ENCODE measurements around the gene ABHD14A.

Gene ABHD14A

GRCh38 chr3:51937611-51938450 is 37.0 kb upstream of the ABHD14A start:
- TF ChIP-seq EZH2 (IDR thresholded peaks at IDR 0.05) = no peak
- no peak for TF ChIP-seq FOXP2 (optimal IDR thresholded peaks at IDR 0.05; ENCODE audit: control extremely low read depth, extremely low read length, insufficient read depth)
- TF ChIP-seq POLR2AphosphoS5 (IDR thresholded peaks at IDR 0.05; ENCODE audit: borderline replicate concordance, low read depth, low read length) = no peak
- Histone ChIP-seq H3K27ac (no peak overlapping the region), H3K36me3 (ENCODE audit: insufficient read depth, low read length) (no peaks in the 10 kb centered on the region; the same call in 1 of the 2 replicates), H3K4me3 (no peak overlapping the region), H3K9me3 (ENCODE audit: low read depth, low read length) (no peaks in the 10 kb centered on the region), H3K9ac (ENCODE audit: insufficient read length) (no peak overlapping the region)
- no peak for DNase-seq (ENCODE audit: low read depth, low spot score)

- no peak for TF ChIP-seq POLR2AphosphoS5 (IDR thresholded peaks at IDR 0.05; ENCODE audit: borderline replicate concordance, low read depth, low read length)
- no peak for TF ChIP-seq FOXP2 (optimal IDR thresholded peaks at IDR 0.05; ENCODE audit: control extremely low read depth, extremely low read length, insufficient read depth)
- TF ChIP-seq EZH2 (IDR thresholded peaks at IDR 0.05) = no peak
- no peak overlapping the region for H3K9ac ChIP-seq (ENCODE audit: insufficient read length)
- no peaks in the 10 kb centered on the region; the same call in 1 of the 2 replicates for H3K36me3 ChIP-seq (ENCODE audit: insufficient read depth, low read length)
- H3K9me3 ChIP-seq (ENCODE audit: low read depth, low read length) = no peaks in the 10 kb centered on the region
- H3K4me3 ChIP-seq = no peak overlapping the region
- H3K27ac ChIP-seq = no peak overlapping the region
- no peak for DNase-seq (ENCODE audit: low read depth, low spot score)
These were observed 36.0 kb upstream of the ABHD14A start for GRCh38 chr3:51938780-51939425.

GRCh38 chr3:51940648-51941462 is 34.0 kb upstream of the ABHD14A start:
- H3K9ac ChIP-seq (ENCODE audit: insufficient read length) = peak overlapping the region; percentile 75
- no peak for DNase-seq (ENCODE audit: low read depth, low spot score)
- no peaks in the 10 kb centered on the region for H3K9me3 ChIP-seq (ENCODE audit: low read depth, low read length)
- no peak overlapping the region for H3K27ac ChIP-seq
- TF ChIP-seq FOXP2 (optimal IDR thresholded peaks at IDR 0.05; ENCODE audit: control extremely low read depth, extremely low read length, insufficient read depth) = no peak
- no peak for TF ChIP-seq EZH2 (IDR thresholded peaks at IDR 0.05)
- TF ChIP-seq POLR2AphosphoS5 (IDR thresholded peaks at IDR 0.05; ENCODE audit: borderline replicate concordance, low read depth, low read length) = no peak
- H3K36me3 ChIP-seq (ENCODE audit: insufficient read depth, low read length) = no peaks in the 10 kb centered on the region; the same call in 1 of the 2 replicates
- H3K4me3 ChIP-seq = peak overlapping the region; percentile 76

- no peak for TF ChIP-seq EZH2 (IDR thresholded peaks at IDR 0.05)
- no peak for TF ChIP-seq FOXP2 (optimal IDR thresholded peaks at IDR 0.05; ENCODE audit: control extremely low read depth, extremely low read length, insufficient read depth)
- no peak for TF ChIP-seq POLR2AphosphoS5 (IDR thresholded peaks at IDR 0.05; ENCODE audit: borderline replicate concordance, low read depth, low read length)
These were observed 33.4 kb upstream of the ABHD14A start for GRCh38 chr3:51941463-51941797.

GRCh38 chr3:51941798-51942602 is 32.9 kb upstream of the ABHD14A start, which contains the start of the genes PARP3 and RRP9:
TSS of gene PARP3 (plus strand) at chr3:51942363. CDS start at chr3:51943356, 993 bp downstream.
TSS of gene RRP9 (minus strand) at chr3:51941904. CDS start at chr3:51941867, 37 bp downstream.
- no peak for TF ChIP-seq FOXP2 (optimal IDR thresholded peaks at IDR 0.05; ENCODE audit: control extremely low read depth, extremely low read length, insufficient read depth)
- no peak for TF ChIP-seq EZH2 (IDR thresholded peaks at IDR 0.05)
- peak; percentile 70; the same call in 1 of the 2 replicates for TF ChIP-seq POLR2AphosphoS5 (IDR thresholded peaks at IDR 0.05; ENCODE audit: borderline replicate concordance, low read depth, low read length)
- Histone ChIP-seq H3K9me3 (ENCODE audit: low read depth, low read length) (no peaks in the 10 kb centered on the region), H3K9ac (ENCODE audit: insufficient read length) (peak within 1 kb of the TSS; percentile 75), H3K27ac (no peak within 1 kb of the TSS), H3K4me3 (peak within 1 kb of the TSS; percentile 76), H3K36me3 (ENCODE audit: insufficient read depth, low read length) (no peaks in the 10 kb centered on the region; the same call in 1 of the 2 replicates)
- DNase-seq (ENCODE audit: low read depth, low spot score) = peak; percentile 90

More at GRCh38 chr3:51941463-51941797, 33.4 kb upstream of the ABHD14A start:
- no peak overlapping the region for H3K27ac ChIP-seq
- H3K36me3 ChIP-seq (ENCODE audit: insufficient read depth, low read length) = no peaks in the 10 kb centered on the region; the same call in 1 of the 2 replicates
- H3K9me3 ChIP-seq (ENCODE audit: low read depth, low read length) = no peaks in the 10 kb centered on the region
- H3K4me3 ChIP-seq = peak overlapping the region; percentile 76
- peak overlapping the region; percentile 75 for H3K9ac ChIP-seq (ENCODE audit: insufficient read length)
- no peak for DNase-seq (ENCODE audit: low read depth, low spot score)

GRCh38 chr3:51942603-51943450 is 32.0 kb upstream of the ABHD14A start:
- DNase-seq (ENCODE audit: low read depth, low spot score) = no peak
- Histone ChIP-seq H3K4me3 (peak overlapping the region; percentile 73), H3K27ac (no peak overlapping the region), H3K9me3 (ENCODE audit: low read depth, low read length) (no peaks in the 10 kb centered on the region), H3K36me3 (ENCODE audit: insufficient read depth, low read length) (no peaks in the 10 kb centered on the region), H3K9ac (ENCODE audit: insufficient read length) (peak overlapping the region; percentile 71)
- TF ChIP-seq EZH2 (IDR thresholded peaks at IDR 0.05) (no peak), POLR2AphosphoS5 (IDR thresholded peaks at IDR 0.05; ENCODE audit: borderline replicate concordance, low read depth, low read length) (no peak), FOXP2 (optimal IDR thresholded peaks at IDR 0.05; ENCODE audit: control extremely low read depth, extremely low read length, insufficient read depth) (no peak)

Data from SK-N-MC (cell line).